ENCODE results near the gene SLX4.
A peak's percentile ranks its signal among the peaks of the same experiment; 100 is the strongest.
"Not testable (repeated sequence)": the region's sequence is repeated elsewhere in the genome, so short reads cannot be mapped to it uniquely, and the experiment has no call there.

The SLX4 gene

GRCh38 chr16:3611146-3611975 lies at the start of gene SLX4:
SLX4 (minus strand) TSS chr16:3611606; CDS start chr16:3608964, 2,642 bp downstream.
- DNase-seq (ENCODE audit: low read depth): peak; percentile 98
- Histone ChIP-seq H3K9ac (ENCODE audit: low read length) (peak within 1 kb of the TSS; percentile 97), H3K9me3 (ENCODE audit: control insufficient read depth, low read length) (no peaks in the 10 kb centered on the region), H3K27me3 (replicated peaks; ENCODE audit: control insufficient read depth, insufficient read depth, low read length) (no peaks in the 10 kb centered on the region), H3K4me1 (ENCODE audit: control insufficient read depth, insufficient read depth, low read length) (peaks cover 17% of the 10 kb centered on the region), H3K4me3 (ENCODE audit: low read length) (peak within 1 kb of the TSS; percentile 100), H3K36me3 (ENCODE audit: control insufficient read depth, insufficient read depth, low read length, severe bottlenecking) (peaks cover 3% of the 10 kb centered on the region)

GRCh38 chr16:3659251-3659650 lies 47.8 kb upstream of the SLX4 start:
- no peak overlapping the region for H3K4me3 ChIP-seq (ENCODE audit: low read length)
- H3K4me1 ChIP-seq (ENCODE audit: control insufficient read depth, insufficient read depth, low read length): peaks cover 13% of the 10 kb centered on the region
- no peaks in the 10 kb centered on the region for H3K9me3 ChIP-seq (ENCODE audit: control insufficient read depth, low read length)
- H3K27me3 ChIP-seq (replicated peaks; ENCODE audit: control insufficient read depth, insufficient read depth, low read length): no peaks in the 10 kb centered on the region
- no peak overlapping the region for H3K9ac ChIP-seq (ENCODE audit: low read length)
- peaks cover 59% of the 10 kb centered on the region for H3K36me3 ChIP-seq (ENCODE audit: control insufficient read depth, insufficient read depth, low read length, severe bottlenecking)
- DNase-seq (ENCODE audit: low read depth): peak; percentile 52

- Histone ChIP-seq H3K27me3 (replicated peaks; ENCODE audit: control insufficient read depth, insufficient read depth, low read length) (no peaks in the 10 kb centered on the region), H3K4me1 (ENCODE audit: control insufficient read depth, insufficient read depth, low read length) (peaks cover 13% of the 10 kb centered on the region), H3K9me3 (ENCODE audit: control insufficient read depth, low read length) (no peaks in the 10 kb centered on the region), H3K36me3 (ENCODE audit: control insufficient read depth, insufficient read depth, low read length, severe bottlenecking) (peaks cover 43% of the 10 kb centered on the region), H3K9ac (ENCODE audit: low read length) (no peak overlapping the region), H3K4me3 (ENCODE audit: low read length) (no peak overlapping the region)
- DNase-seq (ENCODE audit: low read depth): no peak
Observed at GRCh38 chr16:3656491-3657468, 45.4 kb upstream of the SLX4 start.

- peaks cover 42% of the 10 kb centered on the region for H3K36me3 ChIP-seq (ENCODE audit: control insufficient read depth, insufficient read depth, low read length, severe bottlenecking)
Observed at GRCh38 chr16:3656160-3656490, 44.7 kb upstream of the SLX4 start.

GRCh38 chr16:3655396-3656159 lies 44.2 kb upstream of the SLX4 start:
- Histone ChIP-seq H3K4me1 (ENCODE audit: control insufficient read depth, insufficient read depth, low read length) (peaks cover 13% of the 10 kb centered on the region), H3K9ac (ENCODE audit: low read length) (no peak overlapping the region), H3K36me3 (ENCODE audit: control insufficient read depth, insufficient read depth, low read length, severe bottlenecking) (peaks cover 40% of the 10 kb centered on the region), H3K4me3 (ENCODE audit: low read length) (no peak overlapping the region), H3K27me3 (replicated peaks; ENCODE audit: control insufficient read depth, insufficient read depth, low read length) (no peaks in the 10 kb centered on the region), H3K9me3 (ENCODE audit: control insufficient read depth, low read length) (no peaks in the 10 kb centered on the region)
- DNase-seq (ENCODE audit: low read depth): no peak

More at GRCh38 chr16:3656160-3656490, 44.7 kb upstream of the SLX4 start:
- not testable (repeated sequence) for H3K9ac ChIP-seq (ENCODE audit: low read length); H3K9me3 ChIP-seq (ENCODE audit: control insufficient read depth, low read length); H3K27me3 ChIP-seq (replicated peaks; ENCODE audit: control insufficient read depth, insufficient read depth, low read length); H3K4me3 ChIP-seq (ENCODE audit: low read length); DNase-seq (ENCODE audit: low read depth)
- H3K4me1 ChIP-seq (ENCODE audit: control insufficient read depth, insufficient read depth, low read length): peaks cover 13% of the 10 kb centered on the region

GRCh38 chr16:3655030-3655395 lies 43.6 kb upstream of the SLX4 start:
- peaks cover 13% of the 10 kb centered on the region for H3K4me1 ChIP-seq (ENCODE audit: control insufficient read depth, insufficient read depth, low read length)
- H3K9ac ChIP-seq (ENCODE audit: low read length): no peak overlapping the region
- no peaks in the 10 kb centered on the region for H3K9me3 ChIP-seq (ENCODE audit: control insufficient read depth, low read length)
- no peaks in the 10 kb centered on the region for H3K27me3 ChIP-seq (replicated peaks; ENCODE audit: control insufficient read depth, insufficient read depth, low read length)
- H3K36me3 ChIP-seq (ENCODE audit: control insufficient read depth, insufficient read depth, low read length, severe bottlenecking): peaks cover 40% of the 10 kb centered on the region
- H3K4me3 ChIP-seq (ENCODE audit: low read length): no peak overlapping the region
- DNase-seq (ENCODE audit: low read depth): no peak

- Histone ChIP-seq H3K9me3 (ENCODE audit: control insufficient read depth, low read length) (no peaks in the 10 kb centered on the region), H3K9ac (ENCODE audit: low read length) (no peak within 1 kb of the TSS), H3K4me1 (ENCODE audit: control insufficient read depth, insufficient read depth, low read length) (peaks cover 9% of the 10 kb centered on the region), H3K27me3 (replicated peaks; ENCODE audit: control insufficient read depth, insufficient read depth, low read length) (no peaks in the 10 kb centered on the region), H3K4me3 (ENCODE audit: low read length) (no peak within 1 kb of the TSS), H3K36me3 (ENCODE audit: control insufficient read depth, insufficient read depth, low read length, severe bottlenecking) (peaks cover 40% of the 10 kb centered on the region)
- DNase-seq (ENCODE audit: low read depth): peak; percentile 61
Observed at GRCh38 chr16:3654249-3654991, 43.0 kb upstream of the SLX4 start, which contains the start of gene DNASE1. DNASE1 (plus strand) TSS chr16:3654691; CDS start chr16:3655374, 683 bp downstream.

GRCh38 chr16:3652373-3653195 lies 41.2 kb upstream of the SLX4 start:
- Histone ChIP-seq H3K9ac (ENCODE audit: low read length) (no peak overlapping the region), H3K36me3 (ENCODE audit: control insufficient read depth, insufficient read depth, low read length, severe bottlenecking) (peaks cover 29% of the 10 kb centered on the region), H3K4me3 (ENCODE audit: low read length) (no peak overlapping the region), H3K4me1 (ENCODE audit: control insufficient read depth, insufficient read depth, low read length) (no peaks in the 10 kb centered on the region), H3K9me3 (ENCODE audit: control insufficient read depth, low read length) (no peaks in the 10 kb centered on the region), H3K27me3 (replicated peaks; ENCODE audit: control insufficient read depth, insufficient read depth, low read length) (no peaks in the 10 kb centered on the region)
- DNase-seq (ENCODE audit: low read depth): no peak

- Histone ChIP-seq H3K36me3 (ENCODE audit: control insufficient read depth, insufficient read depth, low read length, severe bottlenecking) (peaks cover 20% of the 10 kb centered on the region), H3K27me3 (replicated peaks; ENCODE audit: control insufficient read depth, insufficient read depth, low read length) (no peaks in the 10 kb centered on the region), H3K4me1 (ENCODE audit: control insufficient read depth, insufficient read depth, low read length) (no peaks in the 10 kb centered on the region), H3K9me3 (ENCODE audit: control insufficient read depth, low read length) (no peaks in the 10 kb centered on the region), H3K9ac (ENCODE audit: low read length) (no peak overlapping the region), H3K4me3 (ENCODE audit: low read length) (no peak overlapping the region)
- no peak for DNase-seq (ENCODE audit: low read depth)
Observed at GRCh38 chr16:3651461-3652372, 40.3 kb upstream of the SLX4 start.
